Thyroid gland (tissue), 4 donors: ENCODE measurements around the gene LHB.
"Not testable (repeated sequence)": the region's sequence is repeated elsewhere in the genome, so short reads cannot be mapped to it uniquely, and the experiment has no call there.

Experiments used
- CTCF ChIP-seq, 6 experiments: fragments of 200-600 bp in 3 of 6; fragments of 450-650 bp in 3 of 6; sonication (generic) in 3 of 6; IDR thresholded peaks; one replicate each; pipeline ENCODE4 v1.5.1; 2016 to 2019; ENCODE audit warnings: antibody characterized with exemption in 6 of 6, mild to moderate bottlenecking in 2 of 6, inconsistent platforms in 1 of 6, moderate library complexity in 1 of 6
- POLR2A ChIP-seq, 2 donors: fragments of 450-650 bp; IDR thresholded peaks; one replicate each; pipeline ENCODE4 v1.6.1; 2017; ENCODE audit warnings: antibody characterized with exemption in 2 of 2, mild to moderate bottlenecking in 2 of 2, moderate library complexity in 1 of 2

DNA sequence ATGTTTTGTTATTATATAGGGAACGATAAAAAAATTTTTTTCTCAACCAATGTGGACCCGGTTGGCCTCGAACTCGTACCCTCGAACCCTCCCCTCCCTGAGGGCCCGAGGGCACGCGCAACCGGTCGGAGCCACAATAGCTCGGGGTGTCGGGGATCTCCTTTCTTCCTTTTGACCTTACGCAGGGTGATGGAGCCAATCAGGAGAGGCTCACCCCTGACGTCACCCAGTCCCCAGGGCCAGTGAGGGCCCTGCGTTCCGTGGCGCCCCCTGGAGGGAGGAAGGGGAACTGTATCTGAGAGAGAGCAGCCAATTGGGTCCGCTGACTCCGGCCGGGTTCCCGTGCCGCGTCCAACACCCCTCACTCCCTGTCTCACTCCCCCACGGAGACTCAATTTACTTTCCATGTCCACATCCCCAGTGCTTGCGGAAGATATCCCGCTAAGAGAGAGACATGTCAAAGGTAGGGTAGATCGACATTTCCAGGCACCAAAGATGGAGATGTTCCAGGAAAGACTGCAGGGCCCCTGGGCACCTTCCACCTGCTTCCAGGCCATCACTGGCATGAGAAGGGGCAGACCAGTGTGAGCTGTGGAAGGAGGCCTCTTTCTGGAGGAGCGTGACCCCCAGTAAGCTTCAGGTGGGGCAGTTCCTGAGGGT lies 14.9 kb upstream of the LHB start, which contains the start of gene CGB2:
- TF ChIP-seq CTCF, POLR2A (IDR thresholded peaks at IDR 0.05): not testable (repeated sequence)
